GM12864 (cell line): ENCODE results near the gene MDH1.
"Not testable (repeated sequence)": the region's sequence is repeated elsewhere in the genome, so short reads cannot be mapped to it uniquely, and the experiment has no call there.

Experiments
- DNase-seq: peaks from one replicate; pipeline ENCODE4 v3.0.0-alpha.2; 2011; ENCODE audit warnings: low read depth
- H3K4me3 ChIP-seq: 2 replicates; pipeline ENCODE4 v1.5.1; 2011; ENCODE audit warnings: mild to moderate bottlenecking, low read depth, low read length, control low read depth
- CTCF ChIP-seq: IDR thresholded peaks from 2 replicates; pipeline ENCODE4 v1.5.1; 2011; ENCODE audit warnings: low read depth, mild to moderate bottlenecking, moderate library complexity, low read length, control low read depth, inconsistent platforms; ENCODE audit errors: missing control alignments

The MDH1 gene

GRCh38 chr2:63600881-63601460 lies 12.2 kb downstream of the MDH1 start:
- no peak for TF ChIP-seq CTCF
- H3K4me3 ChIP-seq = no peak overlapping the region
- no peak for DNase-seq

GRCh38 chr2:63604666-63605065 lies 15.9 kb downstream of the MDH1 start:
- no peak overlapping the region for H3K4me3 ChIP-seq
- DNase-seq = no peak
- TF ChIP-seq CTCF = no peak

- not testable (repeated sequence) for DNase-seq, H3K4me3 ChIP-seq
Observed at GRCh38 chr2:63608865-63609264, 20.1 kb downstream of the MDH1 start.

GRCh38 chr2:63610525-63610924 lies 21.8 kb downstream of the MDH1 start:
- no peak for DNase-seq
- TF ChIP-seq CTCF = no peak
- no peak overlapping the region for H3K4me3 ChIP-seq

GRCh38 chr2:63613391-63613901 lies 24.7 kb downstream of the MDH1 start:
- DNase-seq = no peak
- no peak for TF ChIP-seq CTCF
- no peak overlapping the region for H3K4me3 ChIP-seq

- DNase-seq = no peak
- no peak for TF ChIP-seq CTCF
- no peak overlapping the region for H3K4me3 ChIP-seq
Observed at GRCh38 chr2:63614448-63614968, 25.7 kb downstream of the MDH1 start.

GRCh38 chr2:63614983-63615945 lies 26.5 kb downstream of the MDH1 start:
- H3K4me3 ChIP-seq = no peak overlapping the region
- no peak for DNase-seq
- no peak for TF ChIP-seq CTCF
